Activated gamma-delta T cell treated with anti-CD3 and anti-CD28 coated beads, Interleukin-2, amount 50 U/mL, for 16 hours (primary cell): Measurements from ENCODE around the gene CST9L.

Experiments used
- DNase-seq: peaks from one replicate; pipeline ENCODE4 v3.0.0-alpha.2; 2020; ENCODE audit warnings: low read depth

CST9L gene

GRCh38 chr20:23546435-23547144 is 21.7 kb downstream of the CST9L start:
- no peak for DNase-seq

GRCh38 chr20:23544133-23544532 is 24.2 kb downstream of the CST9L start:
- no peak for DNase-seq

GRCh38 chr20:23542801-23543200 is 25.5 kb downstream of the CST9L start:
- no peak for DNase-seq

- no peak for DNase-seq
Observed at GRCh38 chr20:23541776-23542175, 26.5 kb downstream of the CST9L start.

- DNase-seq = no peak
Observed at GRCh38 chr20:23541330-23541729, 27.0 kb downstream of the CST9L start.

- DNase-seq = no peak
Observed at GRCh38 chr20:23540624-23541023, 27.7 kb downstream of the CST9L start.

- DNase-seq = no peak
Observed at GRCh38 chr20:23537030-23537429, 31.3 kb downstream of the CST9L start.

- no peak for DNase-seq
Observed at GRCh38 chr20:23536328-23536974, 31.8 kb downstream of the CST9L start.

GRCh38 chr20:23534801-23535593 is 33.3 kb downstream of the CST9L start:
- no peak for DNase-seq

- no peak for DNase-seq
Observed at GRCh38 chr20:23533161-23533560, 35.1 kb downstream of the CST9L start.

- no peak for DNase-seq
Observed at GRCh38 chr20:23532533-23532932, 35.8 kb downstream of the CST9L start.

- DNase-seq = no peak
Observed at GRCh38 chr20:23530937-23531567, 37.2 kb downstream of the CST9L start.

- DNase-seq = no peak
Observed at GRCh38 chr20:23528867-23529431, 39.3 kb downstream of the CST9L start.

GRCh38 chr20:23526850-23527249 is 41.4 kb downstream of the CST9L start:
- no peak for DNase-seq

- DNase-seq = no peak
Observed at GRCh38 chr20:23524146-23524545, 44.1 kb downstream of the CST9L start.

- DNase-seq = no peak
Observed at GRCh38 chr20:23520185-23520584, 48.1 kb downstream of the CST9L start.

GRCh38 chr20:23519556-23519955 is 48.7 kb downstream of the CST9L start:
- DNase-seq = no peak

GRCh38 chr20:23517719-23518118 is 50.6 kb downstream of the CST9L start:
- no peak for DNase-seq

- DNase-seq = no peak
Observed at GRCh38 chr20:23515250-23515939, 52.9 kb downstream of the CST9L start.

GRCh38 chr20:23514848-23515247 is 53.4 kb downstream of the CST9L start:
- DNase-seq = no peak
